ENCODE results near the gene NPM1. TPM values are rescaled to one million over a fixed set of nuclear protein-coding genes. Genes with fewer than 3 reads are reported as not detected.

Gene NPM1
- total and polyA plus RNA-seq, 12 donors: 248 to 1,064 (median 465) TPM

- peak in 4 of 8 donors; percentile 10 to 31 (median 21) for ATAC-seq
- H3K27me3 ChIP-seq: peaks cover 0 to 35% (median 0%) of the 10 kb centered on the region in 7 donors
- peaks cover 15 to 57% (median 31%) of the 10 kb centered on the region in 9 donors for H3K4me1 ChIP-seq
- intact Hi-C loops (cut with DNase I): loop anchor here (2.0 to 10.0 kb wide), 22 partner anchors 55 to 1025 kb away; no protein-coding TSS in a partner anchor
- H3K4me3 ChIP-seq: peak overlapping the region; percentile 11 to 66 (median 54)
- WGBS, 2 donors: 1% methylated on average over 64 to 95 of the region's 95 CpGs
- H3K36me3 ChIP-seq: peaks cover 0 to 4% (median 0%) of the 10 kb centered on the region in 9 donors
- TF ChIP-seq, protein P1, sequence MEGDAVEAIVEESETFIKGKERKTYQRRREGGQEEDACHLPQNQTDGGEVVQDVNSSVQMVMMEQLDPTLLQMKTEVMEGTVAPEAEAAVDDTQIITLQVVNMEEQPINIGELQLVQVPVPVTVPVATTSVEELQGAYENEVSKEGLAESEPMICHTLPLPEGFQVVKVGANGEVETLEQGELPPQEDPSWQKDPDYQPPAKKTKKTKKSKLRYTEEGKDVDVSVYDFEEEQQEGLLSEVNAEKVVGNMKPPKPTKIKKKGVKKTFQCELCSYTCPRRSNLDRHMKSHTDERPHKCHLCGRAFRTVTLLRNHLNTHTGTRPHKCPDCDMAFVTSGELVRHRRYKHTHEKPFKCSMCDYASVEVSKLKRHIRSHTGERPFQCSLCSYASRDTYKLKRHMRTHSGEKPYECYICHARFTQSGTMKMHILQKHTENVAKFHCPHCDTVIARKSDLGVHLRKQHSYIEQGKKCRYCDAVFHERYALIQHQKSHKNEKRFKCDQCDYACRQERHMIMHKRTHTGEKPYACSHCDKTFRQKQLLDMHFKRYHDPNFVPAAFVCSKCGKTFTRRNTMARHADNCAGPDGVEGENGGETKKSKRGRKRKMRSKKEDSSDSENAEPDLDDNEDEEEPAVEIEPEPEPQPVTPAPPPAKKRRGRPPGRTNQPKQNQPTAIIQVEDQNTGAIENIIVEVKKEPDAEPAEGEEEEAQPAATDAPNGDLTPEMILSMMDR (IDR thresholded peaks at IDR 0.05): peak in 1 of 9 donors; percentile 14
- peak in 1 of 2 donors; percentile 39 for DNase-seq
- H3K27ac ChIP-seq: peak overlapping the region; percentile 8 to 90 (median 74)
- no peaks in the 10 kb centered on the region for H3K9me3 ChIP-seq
Measured at GRCh38 chr5:171419688-171420430, 32.2 kb downstream of the NPM1 start.

GRCh38 chr5:171420431-171421241 lies 33.0 kb downstream of the NPM1 start:
- TF ChIP-seq, protein P1 (IDR thresholded peaks at IDR 0.05): no peak
- DNase-seq (peak; percentile 87 to 91), ATAC-seq (peak; percentile 31 to 72 (median 65))
- H3K9me3 ChIP-seq: no peaks in the 10 kb centered on the region
- H3K27ac ChIP-seq: peak overlapping the region; percentile 48 to 90 (median 76)
- H3K4me1 ChIP-seq: peaks cover 15 to 61% (median 31%) of the 10 kb centered on the region in 9 donors
- H3K27me3 ChIP-seq: peaks cover 0 to 35% (median 0%) of the 10 kb centered on the region in 7 donors
- peak overlapping the region; percentile 11 to 66 (median 54) for H3K4me3 ChIP-seq
- peaks cover 0 to 4% (median 0%) of the 10 kb centered on the region in 9 donors for H3K36me3 ChIP-seq
- intact Hi-C loops (cut with DNase I): loop anchor here in 6 of 10 donors (2.0 to 10.0 kb wide), 10 partner anchors 54 to 486 kb away; no protein-coding TSS in a partner anchor
- WGBS, 2 donors: 1% methylated on average over 65 of the region's 65 CpGs

GRCh38 chr5:171421331-171422262 lies 33.9 kb downstream of the NPM1 start:
- Histone ChIP-seq H3K4me3 (peak overlapping the region in 7 of 10 donors; percentile 47 to 66 (median 61)), H3K36me3 (no peaks in the 10 kb centered on the region), H3K4me1 (peaks cover 15 to 65% (median 35%) of the 10 kb centered on the region in 9 donors), H3K27me3 (peaks cover 0 to 35% (median 0%) of the 10 kb centered on the region in 7 donors), H3K9me3 (no peaks in the 10 kb centered on the region), H3K27ac (peak overlapping the region in 8 of 10 donors; percentile 42 to 90 (median 81))
- WGBS, 2 donors: 35 to 51% methylated on average over 16 of the region's 16 CpGs
- TF ChIP-seq, protein P1 (IDR thresholded peaks at IDR 0.05): no peak
- no peak for DNase-seq
- intact Hi-C loops (cut with DNase I): loop anchor here in 6 of 10 donors (2.0 to 10.0 kb wide), 10 partner anchors 53 to 485 kb away; no protein-coding TSS in a partner anchor
- peak in 2 of 8 donors; percentile 5 to 6 for ATAC-seq

Measured in heart right ventricle (tissue), 16 donors.